Activated CD8-positive, alpha-beta memory T cell treated with anti-CD3 and anti-CD28 coated beads for 1 hour (primary cell): ENCODE results near the gene ELMOD1.

Experiments used
- DNase-seq, 2 donors: peaks; one replicate each; pipeline ENCODE4 v3.0.0-alpha.2; 2020; ENCODE audit warnings: low read depth in 1 of 2; ENCODE audit errors: extremely low read depth in 1 of 2

Gene ELMOD1

DNA sequence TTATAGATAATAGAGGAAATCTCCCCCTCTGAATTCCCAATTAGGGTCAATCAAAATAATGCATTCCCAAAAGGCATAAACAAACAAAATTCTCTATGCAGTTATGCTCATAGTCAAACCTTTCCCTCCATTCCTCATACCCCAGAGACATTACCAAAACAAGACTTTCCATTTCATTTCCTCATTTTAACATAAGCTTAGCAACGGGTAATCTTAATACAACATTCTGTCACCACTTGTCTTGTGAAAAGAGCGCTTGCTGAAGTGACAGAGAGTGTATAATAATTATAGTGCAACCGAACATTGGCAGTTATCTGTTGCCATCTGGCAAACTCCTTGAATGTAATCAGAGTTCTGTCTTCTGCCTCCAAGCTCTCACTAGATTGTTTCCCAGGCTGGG, 122.1 kb downstream of the ELMOD1 start:
- no peak for DNase-seq
